Mesenteric fat pad (tissue), 1 donor: ENCODE measurements around the gene CCL17. TPM values are rescaled to one million over a fixed set of nuclear protein-coding genes. Genes with fewer than 3 reads are reported as not detected.

Experiments
- DNase-seq: peaks from one replicate; pipeline ENCODE4 v3.0.0-alpha.2; 2020; ENCODE audit warnings: low spot score
- total RNA-seq: library from RNA; stranded (reverse); fragmentation: NEBNext Ultra II Directional; extraction: Animal tissue kit (Norgen Biotek cat#: 25700); gene quantifications from one replicate; pipeline ENCODE4 v1.2.1, GENCODE V29; 2021
- donor health status: DM: yes; HTN: yes; CAD: no.

CCL17 gene
- total RNA-seq, 1 donor from 2014 or later = not detected

DNA sequence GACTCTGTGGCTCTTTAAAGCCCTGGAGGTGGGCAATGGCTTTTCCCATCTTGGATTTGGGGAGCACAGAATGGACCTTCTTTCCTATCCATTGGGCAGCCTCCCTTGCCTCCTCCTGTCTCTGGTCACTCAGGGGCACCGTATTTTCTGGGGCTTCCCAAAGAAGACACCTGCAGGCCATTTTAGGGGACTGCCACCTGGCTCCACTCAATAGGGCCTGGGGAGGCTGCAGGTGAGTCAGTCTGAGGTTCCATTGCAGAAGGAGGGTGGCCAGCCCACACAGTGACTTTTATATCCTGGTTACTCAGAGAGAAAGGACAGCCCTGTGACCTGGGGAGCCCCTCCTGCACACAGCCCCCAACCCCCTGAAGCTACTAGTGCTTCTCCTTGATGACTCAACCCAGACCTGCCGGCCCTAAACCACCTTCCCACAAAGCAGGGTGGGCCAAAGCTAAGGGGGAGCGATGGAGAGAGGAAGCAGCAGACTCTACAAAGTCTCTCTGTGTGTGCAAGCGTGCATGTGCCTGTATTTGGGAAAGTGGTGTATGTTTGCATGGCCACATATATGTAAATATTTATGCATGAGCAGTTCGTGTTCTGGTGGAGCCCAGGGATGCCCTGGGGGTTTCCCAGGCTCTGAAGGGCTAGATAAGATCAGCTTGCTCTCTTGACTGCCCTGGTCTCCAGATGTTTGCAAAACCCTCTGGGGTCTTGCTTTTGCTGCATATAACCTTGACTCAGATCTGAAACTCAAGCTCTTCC, 27.3 kb upstream of the CCL17 start:
- no peak for DNase-seq

- no peak for DNase-seq
Measured at GRCh38 chr16:57379579-57379978, 25.0 kb upstream of the CCL17 start.

GRCh38 chr16:57380671-57381462, 23.7 kb upstream of the CCL17 start:
- DNase-seq = no peak

DNA sequence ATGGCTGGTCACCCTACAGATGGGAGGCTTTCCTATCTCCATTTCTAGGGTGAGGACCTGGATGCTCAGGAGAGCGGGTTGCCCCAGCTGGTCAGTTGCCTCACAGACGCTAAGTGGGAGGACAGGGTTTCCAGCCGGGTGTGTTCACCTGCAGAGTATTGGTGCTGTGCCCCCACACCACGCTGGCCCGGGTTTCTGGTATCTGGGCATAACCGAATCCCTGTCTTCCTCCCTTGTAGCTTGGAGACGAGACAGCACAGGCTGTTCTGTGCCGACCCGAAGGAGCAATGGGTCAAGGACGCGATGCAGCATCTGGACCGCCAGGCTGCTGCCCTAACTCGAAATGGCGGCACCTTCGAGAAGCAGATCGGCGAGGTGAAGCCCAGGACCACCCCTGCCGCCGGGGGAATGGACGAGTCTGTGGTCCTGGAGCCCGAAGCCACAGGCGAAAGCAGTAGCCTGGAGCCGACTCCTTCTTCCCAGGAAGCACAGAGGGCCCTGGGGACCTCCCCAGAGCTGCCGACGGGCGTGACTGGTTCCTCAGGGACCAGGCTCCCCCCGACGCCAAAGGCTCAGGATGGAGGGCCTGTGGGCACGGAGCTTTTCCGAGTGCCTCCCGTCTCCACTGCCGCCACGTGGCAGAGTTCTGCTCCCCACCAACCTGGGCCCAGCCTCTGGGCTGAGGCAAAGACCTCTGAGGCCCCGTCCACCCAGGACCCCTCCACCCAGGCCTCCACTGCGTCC, 22.6 kb upstream of the CCL17 start:
- DNase-seq = no peak

- no peak for DNase-seq
Measured at GRCh38 chr16:57382535-57383275, 21.9 kb upstream of the CCL17 start.

- DNase-seq = no peak
Measured at GRCh38 chr16:57383276-57384247, 21.0 kb upstream of the CCL17 start.

GRCh38 chr16:57384248-57385070, 20.1 kb upstream of the CCL17 start:
- no peak for DNase-seq

- no peak for DNase-seq
Measured at GRCh38 chr16:57385083-57385482, 19.5 kb upstream of the CCL17 start.

DNA sequence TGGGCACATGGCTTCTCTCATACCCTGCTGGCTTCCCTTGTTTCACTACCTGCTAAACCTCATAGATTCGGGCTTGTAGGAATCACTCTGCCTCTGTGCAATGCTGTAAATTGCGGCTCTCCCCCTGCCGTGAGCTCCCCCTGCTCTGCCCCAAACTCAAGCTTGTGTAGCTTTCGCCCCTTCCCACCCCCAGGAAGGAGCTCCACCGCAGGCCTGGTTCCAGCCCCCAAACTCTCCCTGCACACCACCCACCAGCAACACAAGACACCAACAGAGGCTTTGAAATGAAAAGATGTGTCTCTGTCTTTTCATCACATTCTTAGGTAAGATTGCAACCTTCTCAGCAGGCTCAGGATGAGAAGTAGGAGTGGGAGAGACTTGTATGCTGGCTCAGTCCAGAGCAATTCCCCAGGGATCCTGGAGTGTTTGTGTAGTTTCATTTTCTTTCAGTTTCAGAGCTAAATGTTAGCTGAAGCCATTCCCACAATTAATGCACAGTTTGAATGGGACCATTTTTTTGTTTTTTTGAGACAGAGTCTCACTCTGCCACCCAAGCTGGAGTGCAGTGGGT, 18.1 kb upstream of the CCL17 start:
- DNase-seq = no peak

DNA sequence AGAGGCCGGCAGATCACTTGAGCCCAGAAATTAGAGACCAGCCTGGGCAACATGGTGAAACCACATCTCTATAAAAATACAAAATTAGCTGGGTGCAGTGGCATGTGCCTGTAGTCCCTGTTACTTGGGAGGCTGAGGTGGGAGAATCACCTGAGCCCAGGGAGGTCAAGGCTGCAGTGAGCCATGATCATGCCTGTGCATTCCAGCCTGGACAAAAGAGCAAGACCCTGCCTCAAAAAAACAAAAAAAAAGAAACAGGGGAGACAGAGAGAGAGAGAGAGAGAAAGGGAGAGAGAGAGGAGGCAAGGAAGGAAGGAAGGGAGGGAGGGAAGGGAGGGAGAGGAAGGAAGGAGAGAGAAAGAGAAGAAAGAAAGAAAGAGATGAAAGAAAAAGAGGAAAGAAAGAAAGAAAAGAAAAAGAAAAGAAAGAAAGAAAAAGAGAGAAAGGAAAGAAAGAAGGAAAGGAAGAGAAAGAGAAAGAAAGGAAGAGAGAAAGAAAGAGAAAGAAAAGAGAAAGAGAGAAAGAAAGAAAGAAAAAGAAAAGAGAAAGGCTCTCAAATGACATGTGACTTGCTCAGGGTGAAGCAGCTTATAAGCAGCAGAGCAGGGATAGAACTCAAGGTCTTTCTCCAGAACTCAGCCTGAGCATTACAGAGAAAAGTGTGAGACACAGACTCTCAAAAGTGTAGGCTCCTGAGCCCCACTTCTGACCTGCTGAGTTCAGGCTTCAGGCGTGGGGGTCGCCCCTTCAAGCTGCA, 16.8 kb upstream of the CCL17 start:
- DNase-seq = no peak

DNA sequence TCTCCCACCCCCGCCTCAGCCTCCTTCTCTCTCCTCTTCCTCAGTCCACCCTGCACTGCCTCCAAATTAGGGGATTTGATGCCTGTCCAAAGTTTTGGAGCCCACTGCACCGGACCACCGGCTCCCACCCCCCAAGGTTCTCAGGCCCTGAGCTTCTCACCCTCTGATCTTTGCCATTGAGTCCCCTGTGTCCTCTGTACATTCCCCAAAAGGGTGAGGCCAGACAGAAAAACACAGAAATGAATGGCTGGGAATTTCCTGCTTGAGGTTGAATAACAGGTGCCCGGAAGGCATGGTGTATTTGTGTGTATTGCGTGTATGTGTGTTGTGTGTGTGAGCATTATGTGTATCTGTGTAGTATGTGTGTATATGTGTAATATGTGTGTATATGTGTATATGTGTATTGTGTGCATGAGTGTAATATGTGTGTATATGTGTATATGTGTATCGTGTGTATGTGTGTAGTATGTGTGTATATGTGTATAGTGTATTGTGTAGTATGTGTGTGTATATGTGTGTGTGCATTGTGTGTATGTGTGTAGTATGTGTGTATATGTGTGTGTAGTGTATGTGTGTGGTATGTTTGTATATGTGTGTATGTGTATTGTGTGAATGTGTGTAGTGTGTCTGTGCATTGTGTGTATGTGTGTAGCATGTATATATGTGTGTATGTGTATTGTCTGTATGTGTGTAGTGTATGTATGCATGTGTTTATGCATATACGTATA, 16.0 kb upstream of the CCL17 start:
- DNase-seq = no peak

DNA sequence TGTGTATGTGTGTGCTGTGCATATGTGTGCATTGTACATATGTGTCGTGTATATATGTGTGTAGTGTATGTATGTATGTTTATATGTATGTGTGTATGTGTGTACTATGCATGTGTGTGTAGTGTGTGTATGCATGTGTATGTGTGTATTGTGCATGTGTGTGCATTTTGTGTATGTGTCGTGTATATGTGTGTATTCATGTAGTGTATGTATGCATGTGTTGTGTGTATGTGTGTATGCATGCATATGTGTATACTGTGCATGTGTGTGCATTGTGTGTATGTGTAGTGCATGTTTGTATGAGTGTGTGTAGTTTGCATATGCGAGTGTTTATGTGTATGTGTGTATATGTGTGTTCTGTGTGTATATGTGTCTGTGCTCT, 15.5 kb upstream of the CCL17 start:
- no peak for DNase-seq

DNA sequence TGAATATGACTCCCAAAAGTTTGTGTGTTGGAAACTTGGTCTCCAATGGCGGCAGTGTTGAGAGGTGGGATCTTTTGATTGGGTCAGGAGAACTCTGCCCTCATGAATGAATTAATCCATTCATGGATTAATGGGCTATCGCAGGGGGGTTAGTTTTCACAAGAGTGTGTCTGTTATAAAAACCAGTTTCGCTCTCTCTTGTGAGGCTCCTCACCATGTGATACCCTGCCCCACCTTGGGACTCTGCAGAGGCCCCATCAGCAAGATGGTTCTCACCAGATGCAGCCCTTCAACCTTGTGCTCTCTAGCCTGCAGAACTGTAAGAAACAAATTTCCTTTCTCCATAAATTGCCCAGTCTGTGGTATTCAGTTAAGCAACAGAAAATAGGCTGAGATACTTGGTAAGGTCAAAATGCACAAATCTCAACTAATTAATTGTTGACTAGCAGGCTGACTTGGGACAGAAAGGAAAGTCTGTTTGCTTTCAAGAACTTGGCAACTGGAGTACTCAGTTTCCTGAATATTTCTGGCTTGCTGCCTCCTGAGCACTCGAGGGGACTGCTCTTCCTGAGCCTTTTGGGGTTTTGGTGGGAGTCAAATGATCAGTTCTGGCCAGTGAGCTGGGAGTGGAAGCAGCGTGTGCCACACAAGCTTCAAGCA, 13.8 kb upstream of the CCL17 start:
- no peak for DNase-seq

DNA sequence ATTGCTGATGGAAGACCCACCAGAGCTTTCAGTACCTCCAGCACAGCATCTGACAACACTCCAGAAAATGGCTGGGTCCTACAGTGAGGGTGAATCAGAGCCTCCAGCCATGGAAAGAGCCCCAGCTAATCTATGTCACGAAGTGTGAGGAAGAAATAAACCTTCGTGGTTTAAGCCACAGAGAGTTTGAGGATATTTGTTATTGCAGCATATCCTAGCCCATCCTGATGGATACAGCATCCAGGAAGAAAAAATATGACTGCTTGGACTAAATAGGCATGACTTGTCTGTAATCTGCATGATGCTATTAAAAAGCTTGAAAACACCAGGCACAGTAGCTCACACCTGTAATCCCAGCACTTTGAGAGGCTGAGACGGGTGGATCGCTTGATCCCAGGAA, 13.3 kb upstream of the CCL17 start:
- no peak for DNase-seq

DNA sequence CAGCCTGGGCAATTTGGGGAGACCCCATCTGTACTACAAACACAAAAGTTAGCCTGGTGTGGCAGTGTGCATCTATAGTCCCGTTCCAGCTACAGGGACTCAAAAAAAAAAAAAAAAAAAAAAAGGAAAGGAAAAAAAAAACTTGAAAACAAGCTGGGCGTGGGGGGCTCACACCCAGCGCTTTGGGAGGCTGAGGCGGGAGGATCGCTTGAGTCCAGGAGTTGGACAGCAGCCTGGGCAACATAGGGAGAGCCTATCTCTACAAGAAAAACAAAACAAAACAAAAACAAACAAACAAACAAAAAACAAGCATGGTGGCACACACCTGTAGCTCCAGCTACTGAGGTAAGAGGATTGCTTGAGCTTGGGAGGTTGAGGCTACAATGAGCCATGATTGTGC, 12.9 kb upstream of the CCL17 start:
- no peak for DNase-seq

- no peak for DNase-seq
Measured at GRCh38 chr16:57392694-57393093, 11.9 kb upstream of the CCL17 start.

DNA sequence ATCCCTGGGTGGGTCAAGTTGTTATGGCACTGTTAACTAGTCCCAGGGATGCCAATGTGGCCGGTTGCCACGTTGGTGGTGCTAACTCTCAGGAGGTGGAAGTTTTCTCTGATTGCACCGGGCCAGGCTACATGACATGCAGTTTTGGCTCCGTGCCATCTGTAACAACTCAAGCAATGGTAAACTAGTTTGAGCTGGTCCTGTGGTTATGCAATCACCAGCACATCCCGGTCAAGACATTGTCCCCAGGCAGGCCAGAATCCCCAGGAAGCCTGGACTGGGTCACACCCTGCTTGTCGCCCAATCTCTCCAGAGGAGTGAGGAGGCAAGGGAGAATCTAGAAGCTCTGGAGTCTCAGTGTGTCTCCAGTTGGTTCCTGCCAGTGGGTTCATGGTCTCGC, 10.1 kb upstream of the CCL17 start:
- DNase-seq = no peak
